ENCODE measurements around the gene RACK1.

The RACK1 gene

DNA sequence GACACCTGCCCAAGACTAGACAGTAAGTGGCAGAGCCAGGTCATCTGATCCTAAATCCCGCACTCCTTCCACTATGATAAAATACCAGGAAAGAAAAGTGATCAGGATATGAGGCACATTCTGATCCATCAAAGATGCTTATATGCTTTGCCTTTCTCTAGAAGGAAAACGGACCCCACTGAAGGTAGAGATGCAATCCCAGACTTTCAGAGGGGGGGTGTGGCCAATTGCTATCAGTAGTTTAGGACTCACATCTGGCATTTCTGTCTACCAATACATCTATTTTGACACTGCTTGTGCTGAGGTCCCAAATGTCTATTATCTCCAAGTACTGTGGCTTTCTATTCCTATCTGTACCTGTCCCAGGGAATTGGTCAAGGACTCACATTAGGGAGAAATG lies 15.6 kb upstream of the RACK1 start:
- DNase-seq = no peak

DNA sequence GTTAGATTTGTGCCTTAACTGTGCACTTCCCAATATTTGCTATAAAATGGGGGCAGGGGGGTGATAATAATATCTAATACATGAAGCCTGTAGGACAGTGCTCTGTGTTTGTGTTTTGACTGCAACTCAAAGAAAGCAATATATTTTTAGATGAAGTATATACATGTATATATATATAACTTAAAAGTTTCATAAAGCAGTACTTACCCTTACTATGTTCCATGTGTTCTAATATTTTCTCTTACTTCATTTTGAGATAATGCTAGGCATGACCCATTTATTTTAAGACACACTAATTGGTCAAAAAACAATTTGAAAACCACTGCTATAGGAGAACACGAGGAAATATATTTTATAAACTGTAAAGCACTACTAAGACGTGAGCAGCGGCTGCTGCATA lies 14.9 kb upstream of the RACK1 start:
- DNase-seq = no peak

DNA sequence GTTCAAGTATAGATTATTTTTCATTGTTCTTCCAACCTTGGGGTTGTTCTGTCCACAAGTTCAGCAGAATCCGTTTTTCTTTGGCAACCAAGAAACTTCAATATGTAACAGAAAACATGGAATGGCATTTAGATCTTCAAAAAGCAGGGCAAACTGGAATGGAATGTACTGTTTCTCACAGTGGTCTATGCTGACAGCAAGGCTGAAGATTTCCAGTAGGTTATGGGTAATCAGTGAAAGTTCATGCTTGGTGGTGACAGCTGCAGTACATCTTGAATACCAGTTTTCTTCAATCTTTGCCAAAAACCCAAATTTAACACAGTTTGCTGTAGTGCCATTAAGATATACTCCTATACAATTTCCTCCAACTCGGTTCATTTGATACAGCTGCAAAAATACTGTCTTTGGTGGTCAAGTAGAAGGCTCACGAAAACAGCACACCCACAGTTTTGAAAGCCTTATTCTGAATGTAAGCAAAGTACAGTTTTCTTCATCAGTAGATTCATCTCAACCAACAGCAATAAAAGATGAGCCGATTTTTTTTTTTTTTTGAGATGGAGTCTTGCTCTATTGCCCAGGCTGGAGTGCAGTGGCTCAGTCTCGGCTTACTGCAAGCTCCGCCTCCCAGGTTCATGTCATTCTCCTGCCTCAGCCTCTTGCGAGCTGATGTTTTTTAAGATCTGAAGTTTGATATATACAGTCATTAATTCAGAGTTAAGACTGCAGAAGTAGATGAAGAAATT lies 12.3 kb upstream of the RACK1 start:
- no peak for DNase-seq

DNA sequence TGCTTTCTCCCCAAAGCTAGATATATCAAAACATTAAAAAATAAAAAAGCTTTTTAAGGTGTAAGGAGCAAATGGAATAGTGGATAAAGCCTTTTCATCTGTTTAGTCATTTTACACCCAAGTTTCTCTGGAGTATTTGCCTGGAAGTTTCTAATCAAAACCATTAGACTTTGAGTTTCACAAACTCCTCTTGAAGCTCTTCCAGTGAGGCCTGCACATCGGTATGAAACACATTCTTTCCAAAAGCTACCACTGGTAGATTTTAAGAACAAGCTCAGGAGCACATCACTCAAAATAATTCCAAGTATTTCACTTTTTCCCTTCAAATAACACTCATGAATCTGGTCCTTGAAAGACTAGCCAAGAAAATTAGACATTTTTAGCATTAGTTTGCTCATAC lies 11.6 kb upstream of the RACK1 start:
- DNase-seq = no peak

DNA sequence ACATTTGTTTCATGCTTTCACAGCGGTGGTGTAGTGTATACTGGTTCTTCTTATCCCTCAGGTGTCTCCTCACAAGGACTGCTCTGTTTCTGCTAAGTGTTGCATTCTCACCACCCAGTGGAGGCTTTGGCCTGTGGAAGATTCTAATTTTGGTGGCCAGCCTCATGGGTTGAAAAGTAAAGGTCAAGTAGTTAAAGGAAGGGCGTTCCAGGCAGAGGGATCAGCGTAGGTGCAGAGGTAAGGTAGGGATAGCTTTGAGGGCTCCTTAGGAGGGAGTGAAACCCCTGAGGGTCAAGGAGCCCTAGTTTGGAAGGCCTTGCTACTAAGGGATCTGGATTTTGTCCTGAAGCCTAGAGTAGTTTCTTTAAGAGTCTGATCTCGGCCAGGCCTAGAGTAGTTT lies 4.6 kb upstream of the RACK1 start:
- DNase-seq = no peak

DNA sequence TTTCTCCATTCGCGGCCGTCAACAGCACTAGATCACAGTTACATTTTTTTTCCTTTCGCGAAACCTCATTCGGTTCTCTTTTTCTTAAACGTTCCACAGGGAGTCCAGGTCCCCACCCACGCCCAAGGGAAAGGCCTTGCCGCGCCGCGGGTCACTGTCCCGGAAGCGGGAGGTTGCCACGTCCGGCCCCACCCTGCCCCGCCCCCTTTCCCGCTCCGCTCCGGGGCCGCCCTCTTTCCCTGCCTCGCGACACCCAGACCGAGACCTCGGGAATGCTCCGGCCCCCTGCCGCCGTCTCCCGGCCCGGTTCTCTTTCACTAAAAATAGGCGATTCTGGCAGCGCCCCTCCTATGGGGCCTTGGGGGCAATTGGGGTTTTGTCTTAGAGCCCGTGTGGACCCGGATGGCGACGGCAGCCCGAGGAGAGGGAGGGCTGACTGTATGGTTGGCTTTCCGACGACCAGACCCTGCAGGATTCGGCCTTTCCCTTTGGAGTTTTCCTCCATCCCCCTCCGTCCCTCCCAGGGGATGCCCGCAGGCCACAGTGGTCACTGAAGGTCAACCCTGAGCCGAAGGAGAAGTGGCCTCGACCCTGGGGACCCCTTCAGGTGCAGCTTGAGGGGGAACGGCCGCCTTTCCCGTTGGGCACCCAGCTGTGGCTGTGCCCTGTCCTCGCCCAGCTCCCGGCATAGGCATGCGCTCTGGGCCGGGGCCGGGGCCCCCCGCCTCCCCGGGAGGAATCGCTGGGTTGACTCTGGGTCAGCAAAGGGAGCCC lies 2.8 kb upstream of the RACK1 start:
- DNase-seq = no peak

DNA sequence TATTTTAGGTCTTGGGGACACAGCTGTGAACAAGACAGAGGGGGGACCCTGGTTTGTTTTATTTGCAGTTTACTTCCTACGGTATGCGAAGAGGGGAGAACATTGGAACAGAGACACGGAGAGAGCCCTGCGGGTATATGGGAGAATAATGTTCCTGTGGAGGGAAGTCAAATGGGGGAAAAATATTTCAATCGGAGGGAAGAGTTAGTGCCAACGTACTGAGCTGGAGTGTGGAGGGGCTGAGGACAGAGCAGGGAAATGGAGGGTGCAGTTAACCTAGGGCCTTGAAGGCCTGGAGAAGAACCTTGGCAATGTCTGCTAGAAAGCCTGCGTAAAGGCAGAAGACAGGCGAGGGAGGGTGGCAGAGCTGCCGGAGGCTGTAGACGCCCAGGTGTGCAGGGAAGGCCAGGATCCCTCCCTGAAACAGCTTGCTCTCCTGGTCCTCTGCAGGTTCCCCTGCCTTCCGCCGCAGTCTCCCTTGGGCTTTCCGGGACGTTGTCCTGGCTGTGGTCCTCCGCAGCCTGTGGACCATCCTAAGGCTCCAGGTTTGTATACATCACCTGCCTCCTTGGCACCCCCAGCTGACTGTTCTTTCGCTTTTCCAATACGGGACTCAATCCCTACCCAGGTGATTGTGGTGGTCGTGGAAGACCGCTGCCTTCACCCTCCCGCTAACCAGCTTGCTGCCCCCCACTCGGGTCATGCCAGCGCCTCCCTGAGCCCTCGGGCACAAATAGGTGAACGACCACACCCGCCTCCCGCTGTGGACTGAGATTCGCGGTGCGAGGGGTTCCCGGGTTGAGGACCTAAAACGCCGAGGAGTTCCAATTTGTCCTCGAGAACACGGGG lies 1.9 kb upstream of the RACK1 start:
- DNase-seq = no peak

DNA sequence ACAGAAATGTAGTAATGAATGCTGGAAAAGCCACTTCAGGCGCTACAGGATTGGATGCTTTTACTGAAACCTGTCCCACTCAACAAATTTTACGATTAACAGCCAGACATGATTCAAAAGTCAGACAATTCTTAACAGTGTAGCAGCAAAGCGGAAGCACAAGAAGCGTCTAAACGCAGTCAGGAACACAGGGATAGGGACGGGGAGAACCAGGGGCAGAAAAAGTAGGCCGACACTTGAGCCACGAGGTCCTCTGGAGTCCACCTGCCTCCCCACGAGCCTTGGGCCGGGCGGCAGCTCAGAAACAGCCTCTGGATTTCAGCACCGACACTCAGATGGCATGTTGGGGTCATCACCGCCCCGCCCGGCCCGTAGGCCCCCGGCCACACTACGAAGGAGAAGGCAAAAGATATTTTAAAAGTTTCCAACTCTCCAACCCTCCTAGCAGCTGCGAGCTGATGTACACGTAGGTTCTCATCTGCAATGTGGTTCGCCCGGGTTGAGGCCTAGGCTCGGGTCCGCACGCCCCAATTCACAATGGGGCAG lies 615 bp downstream of the RACK1 start:
- no peak for DNase-seq

DNA sequence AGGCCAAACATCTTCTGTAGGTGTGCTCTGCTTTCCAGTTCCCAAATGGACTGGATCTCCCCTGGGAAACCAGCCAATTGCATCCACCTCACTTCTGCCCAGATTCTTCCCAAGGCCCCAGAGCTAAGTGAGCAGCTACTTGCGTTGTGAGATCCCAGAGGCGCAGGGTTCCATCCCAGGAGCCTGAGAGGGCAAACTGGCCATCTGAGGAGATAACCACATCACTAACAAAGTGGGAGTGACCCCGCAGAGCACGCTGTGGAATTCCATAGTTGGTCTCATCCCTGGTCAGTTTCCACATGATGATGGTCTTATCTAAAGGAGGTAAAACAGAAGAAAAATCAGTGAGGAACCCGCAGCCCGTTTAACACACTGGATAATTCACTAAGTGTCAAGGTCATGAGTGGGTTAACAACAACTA lies 1.7 kb downstream of the RACK1 start:
- no peak for DNase-seq

DNA sequence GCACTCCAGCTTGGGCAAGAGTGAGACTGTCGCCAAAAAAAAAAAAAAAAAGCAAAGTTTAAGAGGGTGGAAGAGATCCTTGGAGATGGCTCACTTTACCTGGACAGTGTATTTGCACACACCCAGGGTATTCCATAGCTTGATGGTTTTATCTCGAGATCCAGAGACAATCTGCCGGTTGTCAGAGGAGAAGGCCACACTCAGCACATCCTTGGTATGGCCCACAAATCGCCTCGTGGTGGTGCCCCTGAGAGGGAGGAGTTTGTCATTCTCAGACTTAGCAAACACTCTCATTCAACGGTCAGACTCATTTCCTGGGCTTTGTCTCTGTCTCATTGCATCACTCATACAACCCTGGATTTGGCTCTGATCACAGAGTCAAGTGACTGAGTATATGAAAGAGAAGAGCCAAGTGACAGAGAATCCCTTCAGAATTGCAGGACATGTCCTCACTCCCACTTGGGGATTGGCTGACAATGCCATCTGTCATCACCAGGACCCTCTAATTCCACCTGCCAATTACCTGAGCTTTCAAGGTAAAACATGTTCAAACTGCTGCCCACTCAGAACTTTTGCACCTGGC lies 2.2 kb downstream of the RACK1 start:
- DNase-seq = no peak

DNA sequence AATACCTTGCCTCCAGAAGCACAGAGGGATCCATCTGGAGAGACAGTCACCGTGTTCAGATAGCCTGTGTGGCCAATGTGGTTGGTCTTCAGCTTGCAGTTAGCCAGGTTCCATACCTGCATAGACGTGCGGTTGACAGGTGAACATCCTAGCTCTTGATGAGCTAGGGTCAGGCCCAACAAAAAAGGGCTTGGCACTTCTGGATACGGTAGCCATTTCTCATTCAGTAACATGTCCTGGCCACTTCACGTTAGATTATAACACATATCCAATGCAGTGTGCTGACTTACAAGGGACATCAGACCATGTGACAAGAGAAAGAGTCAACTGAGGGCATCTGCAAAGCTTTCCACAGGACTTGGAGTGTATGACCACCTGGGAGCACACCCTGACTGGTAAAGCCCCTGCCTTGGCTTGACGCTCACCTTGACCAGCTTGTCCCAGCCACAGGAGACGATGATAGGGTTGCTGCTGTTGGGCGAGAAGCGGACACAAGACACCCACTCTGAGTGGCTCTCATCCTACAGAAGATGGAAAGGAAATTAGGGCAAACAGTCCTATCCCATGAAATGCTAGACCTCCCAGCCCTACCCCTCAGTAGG lies 4.5 kb downstream of the RACK1 start:
- DNase-seq = no peak

DNA sequence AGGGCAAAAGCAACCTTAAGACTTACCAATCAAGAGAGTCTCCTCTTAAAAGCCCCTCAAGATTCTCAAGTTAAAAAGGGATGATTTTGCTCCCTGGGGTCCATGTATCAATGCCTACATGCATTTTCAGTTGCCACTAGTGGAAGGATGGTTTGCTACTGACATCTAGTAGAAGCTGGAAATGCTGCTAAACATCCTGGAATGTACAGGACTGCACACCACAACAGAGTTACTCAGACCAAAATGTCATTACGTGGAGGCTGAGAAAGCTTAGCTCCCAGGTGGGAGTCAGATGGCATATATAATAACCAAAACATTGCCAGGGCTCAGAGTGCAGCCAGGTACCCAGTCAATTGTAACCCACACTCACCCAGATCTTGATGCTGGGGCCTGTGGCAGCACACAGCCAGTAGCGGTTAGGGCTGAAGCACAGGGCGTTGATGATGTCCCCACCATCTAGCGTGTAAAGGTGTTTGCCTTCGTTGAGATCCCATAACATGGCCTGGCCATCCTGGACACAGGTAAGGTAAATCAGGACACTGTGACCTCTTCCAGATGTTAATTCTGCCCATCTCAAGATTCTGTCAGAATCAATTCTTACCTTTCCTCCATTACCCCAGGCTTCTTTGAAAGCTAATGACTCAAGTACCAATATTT lies 5.8 kb downstream of the RACK1 start:
- no peak for DNase-seq

DNA sequence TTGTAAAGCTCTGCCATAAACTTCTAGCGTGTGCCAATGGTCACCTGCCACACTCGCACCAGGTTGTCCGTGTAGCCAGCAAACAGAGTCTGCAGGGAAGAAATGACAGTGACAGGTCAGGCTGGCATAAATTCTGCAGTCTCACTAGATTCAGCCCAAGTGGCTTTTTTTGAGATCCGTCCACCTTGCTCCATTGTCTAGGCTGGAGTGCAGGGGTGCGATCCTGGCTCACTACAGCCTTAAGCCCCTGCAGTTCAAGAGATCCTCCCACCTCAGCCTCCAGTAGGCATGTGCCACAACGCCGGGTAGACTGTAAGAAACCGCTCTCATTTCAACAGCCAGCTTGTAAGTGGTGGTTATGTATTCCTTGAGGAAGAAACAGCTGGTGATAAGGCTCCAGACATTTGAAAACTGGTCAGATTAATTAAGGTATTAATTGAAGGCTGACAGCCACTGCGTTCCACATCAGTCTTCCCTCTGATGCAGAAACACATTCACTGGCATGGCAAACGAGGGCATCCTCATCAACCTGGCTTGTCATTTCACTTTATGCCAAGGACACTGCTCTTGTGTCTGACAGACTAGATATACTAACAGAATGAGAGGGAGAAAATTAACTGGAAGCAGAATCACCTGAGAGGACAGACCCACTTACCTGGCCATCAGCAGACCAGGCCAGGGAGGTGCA lies 6.6 kb downstream of the RACK1 start:
- no peak for DNase-seq

DNA sequence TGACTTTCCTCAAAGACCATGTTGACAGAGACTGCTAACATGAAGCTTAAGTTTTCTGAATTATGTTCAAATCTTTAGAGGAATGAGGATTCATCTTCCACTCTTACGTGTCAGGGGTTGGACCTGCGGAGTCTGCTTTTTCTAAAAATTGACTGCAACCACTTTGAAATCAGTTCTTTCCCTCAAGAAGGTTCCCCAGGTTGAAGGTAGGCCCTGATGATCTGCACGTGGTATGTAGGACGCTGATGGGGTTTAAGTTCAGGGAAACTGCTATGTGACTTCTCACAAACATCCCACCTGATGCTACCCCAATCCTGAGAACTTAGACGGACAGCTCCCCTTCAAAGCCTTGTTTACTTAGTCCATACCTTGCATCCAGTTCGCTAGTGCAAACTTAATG lies 7.2 kb downstream of the RACK1 start:
- DNase-seq = no peak

DNA sequence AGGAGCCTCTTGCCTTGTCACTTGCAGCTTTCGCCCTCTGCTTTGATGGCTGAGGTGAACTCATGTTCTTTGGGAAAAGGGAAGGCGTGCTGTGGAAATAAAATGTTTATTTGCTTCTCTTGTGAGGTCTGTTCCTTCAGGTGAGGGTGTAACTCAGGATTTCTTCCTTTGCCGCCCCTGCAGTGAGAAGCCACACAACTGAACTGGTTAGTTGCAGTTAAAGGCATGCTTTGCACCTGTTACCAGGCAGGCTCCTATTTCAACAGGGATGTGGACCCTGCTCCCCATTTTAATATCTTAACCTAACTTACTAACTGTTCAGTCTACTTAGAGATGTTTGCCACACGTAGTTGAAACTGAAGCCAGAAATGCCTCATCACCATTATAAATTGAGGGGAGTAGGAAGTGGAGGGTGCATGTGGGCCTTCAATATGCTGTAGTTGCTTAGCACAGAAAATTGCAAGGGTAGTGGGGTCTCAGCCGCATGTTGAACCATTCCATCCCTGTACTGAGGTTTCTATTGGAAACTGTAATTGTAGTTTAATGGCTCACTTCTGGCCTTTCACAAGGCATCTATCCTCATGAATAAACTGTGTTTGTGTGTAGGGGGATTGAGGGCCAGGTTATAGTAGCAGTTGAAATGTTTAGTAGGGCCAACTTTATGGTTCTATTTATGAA lies 7.9 kb downstream of the RACK1 start:
- no peak for DNase-seq

DNA sequence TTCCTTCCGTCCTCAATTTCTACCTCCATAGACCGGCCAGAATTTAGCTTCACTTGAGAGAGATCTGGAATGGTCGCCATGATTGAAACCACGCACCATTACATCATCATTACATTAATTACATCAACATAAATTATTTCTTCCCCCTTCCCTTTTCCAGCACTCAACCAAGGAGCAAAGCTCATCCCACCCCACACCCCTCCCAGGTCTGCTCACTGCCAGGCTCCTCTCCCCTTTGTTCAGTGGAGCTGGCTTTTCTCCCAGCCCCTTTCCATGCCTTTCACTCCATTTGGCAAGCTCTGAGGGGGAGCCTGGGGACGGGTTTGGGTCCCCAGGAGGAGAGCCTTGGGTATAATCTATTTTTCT lies 8.4 kb downstream of the RACK1 start:
- no peak for DNase-seq

DNA sequence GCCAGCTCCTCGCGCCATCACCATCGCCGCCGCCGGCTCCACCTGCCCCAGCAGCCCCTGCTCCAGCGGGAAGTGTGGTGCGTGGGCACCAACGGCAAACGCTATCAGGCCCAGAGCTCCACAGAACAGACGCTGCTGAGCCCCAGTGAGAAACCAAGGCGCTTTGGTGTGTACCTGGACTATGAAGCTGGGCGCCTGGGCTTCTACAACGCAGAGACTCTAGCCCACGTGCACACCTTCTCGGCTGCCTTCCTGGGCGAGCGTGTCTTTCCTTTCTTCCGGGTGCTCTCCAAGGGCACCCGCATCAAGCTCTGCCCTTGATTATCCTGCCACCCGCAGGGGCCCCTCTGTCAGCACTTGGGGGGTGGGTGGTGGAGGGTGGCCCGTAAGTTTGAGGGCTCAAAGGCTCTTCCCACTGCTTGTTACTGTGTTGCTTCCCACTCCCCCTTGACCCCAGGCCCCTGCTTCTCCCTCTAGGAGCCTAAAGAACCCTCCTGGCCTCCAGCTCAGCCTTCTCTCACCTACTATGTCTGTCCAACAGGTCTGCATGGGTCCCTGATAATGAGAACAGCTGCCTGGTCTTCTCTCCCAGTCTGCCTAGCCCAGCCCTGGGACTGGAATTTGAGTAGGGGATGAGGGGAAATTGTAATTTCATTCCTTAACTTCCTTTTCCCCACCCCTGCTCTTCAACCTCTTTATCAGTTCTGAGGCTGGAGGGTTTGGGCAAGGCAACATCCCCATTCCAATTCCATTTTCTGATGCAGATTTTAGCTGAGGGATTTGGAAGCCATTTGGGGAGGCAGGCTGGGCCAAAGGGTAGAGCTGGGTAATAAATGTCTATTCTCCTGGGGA lies 9.0 kb downstream of the RACK1 start:
- no peak for DNase-seq

DNA sequence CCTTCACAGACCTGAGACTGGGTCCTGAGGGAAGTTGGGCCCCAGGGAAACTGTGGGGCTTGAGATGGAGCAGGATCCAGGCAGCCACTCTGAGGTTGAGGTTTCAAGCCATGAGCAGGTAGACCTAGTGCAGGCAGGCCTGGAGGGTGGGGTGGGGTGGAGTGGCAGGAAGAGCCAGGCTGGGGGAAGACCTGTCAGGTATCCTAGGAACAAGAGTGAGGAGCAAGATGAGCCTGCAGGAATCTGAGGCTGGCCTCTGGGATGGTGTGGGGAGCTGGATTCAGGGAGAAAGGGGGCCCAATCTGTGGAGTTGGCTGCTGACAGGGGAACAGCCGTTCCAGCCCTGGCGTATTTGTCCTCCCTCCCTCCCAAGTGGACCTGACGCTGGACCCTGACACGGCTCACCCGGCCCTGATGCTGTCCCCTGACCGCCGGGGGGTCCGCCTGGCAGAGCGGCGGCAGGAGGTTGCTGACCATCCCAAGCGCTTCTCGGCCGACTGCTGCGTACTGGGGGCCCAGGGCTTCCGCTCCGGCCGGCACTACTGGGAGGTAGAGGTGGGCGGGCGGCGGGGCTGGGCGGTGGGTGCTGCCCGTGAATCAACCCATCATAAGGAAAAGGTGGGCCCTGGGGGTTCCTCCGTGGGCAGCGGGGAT lies 9.8 kb downstream of the RACK1 start:
- DNase-seq = no peak

DNA sequence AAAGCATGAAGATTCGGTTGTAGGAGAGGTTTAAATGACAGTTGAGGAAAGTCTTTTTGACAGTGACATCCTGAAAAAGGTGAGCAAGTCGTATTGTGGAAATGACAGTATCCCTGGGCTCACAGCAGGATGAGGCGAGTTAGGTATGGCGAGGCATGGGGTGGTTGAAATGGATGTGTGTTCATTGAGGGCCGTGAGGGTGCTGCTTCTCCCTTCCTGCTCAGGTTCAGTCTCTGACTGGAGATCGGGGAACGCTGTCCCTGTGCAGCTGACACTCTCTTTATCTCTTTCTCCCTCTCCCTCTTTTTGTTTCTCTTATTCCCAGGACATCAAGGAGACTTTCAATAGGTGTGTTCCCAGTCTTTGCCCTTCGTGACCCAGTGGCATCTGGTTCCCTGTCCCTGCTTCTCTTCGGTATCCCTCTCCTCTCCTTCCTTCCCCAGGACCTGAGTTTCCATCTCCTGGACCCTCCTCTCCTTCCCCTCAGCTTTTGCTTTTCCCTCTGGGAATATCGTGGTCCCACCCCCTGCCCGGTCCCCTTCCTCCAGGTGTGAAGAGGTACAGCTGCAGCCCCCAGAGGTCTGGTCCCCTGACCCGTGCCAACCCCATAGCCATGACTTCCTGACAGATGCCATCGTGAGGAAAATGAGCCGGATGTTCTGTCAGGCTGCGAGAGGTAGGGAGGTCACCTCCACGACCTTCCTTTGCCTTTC lies 10.5 kb downstream of the RACK1 start:
- no peak for DNase-seq

Data from NCI-H69 (cell line).